Bronchial epithelial cell (primary cell): Measurements from ENCODE around the gene LRRC55. TPM values are rescaled to one million over a fixed set of nuclear protein-coding genes. Genes with fewer than 3 reads are reported as not detected.

Experiments used
- DNase-seq: peaks from one replicate; pipeline ENCODE4 v3.0.0-alpha.2; 2010; ENCODE audit warnings: low read depth
- FAIRE-seq: peaks from 2 replicates; lab custom pipeline; 2011; peaks lifted over from hg19 to GRCh38; lab: Jason Lieb, UNC
- H3K27me3 ChIP-seq: 2 replicates; pipeline ENCODE4 v1.5.1; 2011; ENCODE audit warnings: low read length; ENCODE audit not compliant: control insufficient read depth, insufficient read depth
- H3K36me3 ChIP-seq: 2 replicates; pipeline ENCODE4 v1.5.1; 2011; ENCODE audit warnings: low read length; ENCODE audit not compliant: control insufficient read depth, insufficient read depth
- H3K4me3 ChIP-seq: 2 replicates; pipeline ENCODE4 v1.5.1; 2011; ENCODE audit warnings: mild to moderate bottlenecking, low read depth, low read length, control low read depth
- total RNA-seq: library from RNA; depleted of rRNA; stranded (reverse); fragments of >200 nt; gene quantifications from 2 replicates; pipeline ENCODE4 v1.2.1, GENCODE V29; 2014
- TF ChIP-seq, protein P1 (sequence below): IDR thresholded peaks from 2 replicates; pipeline ENCODE4 v1.5.1; 2011; ENCODE audit warnings: mild to moderate bottlenecking, moderate library complexity, low read length, control low read depth, inconsistent platforms; ENCODE audit not compliant: insufficient read depth, severe bottlenecking

LRRC55 gene
- total RNA-seq, 1 donor from 2014 or later, result not detected

DNA sequence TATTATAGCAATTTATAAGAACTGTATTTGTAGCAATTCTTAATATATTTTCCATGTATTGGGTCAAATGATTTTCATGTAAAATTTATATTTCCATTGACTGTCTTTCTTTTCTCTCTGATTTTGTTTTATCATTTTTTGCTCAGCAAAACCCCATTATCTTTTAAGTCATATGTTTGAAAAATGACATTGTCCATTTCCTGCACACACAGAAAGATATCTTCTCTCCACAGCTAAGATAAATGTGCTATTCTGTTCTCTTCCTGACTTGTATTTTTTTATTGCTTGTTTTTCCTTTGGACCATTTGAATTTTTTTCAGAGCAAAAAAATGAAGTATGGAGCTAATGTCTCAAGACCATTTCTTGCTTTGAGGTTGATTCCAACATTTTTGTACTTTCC lies 6.3 kb upstream of the LRRC55 start:
- TF ChIP-seq, protein P1, sequence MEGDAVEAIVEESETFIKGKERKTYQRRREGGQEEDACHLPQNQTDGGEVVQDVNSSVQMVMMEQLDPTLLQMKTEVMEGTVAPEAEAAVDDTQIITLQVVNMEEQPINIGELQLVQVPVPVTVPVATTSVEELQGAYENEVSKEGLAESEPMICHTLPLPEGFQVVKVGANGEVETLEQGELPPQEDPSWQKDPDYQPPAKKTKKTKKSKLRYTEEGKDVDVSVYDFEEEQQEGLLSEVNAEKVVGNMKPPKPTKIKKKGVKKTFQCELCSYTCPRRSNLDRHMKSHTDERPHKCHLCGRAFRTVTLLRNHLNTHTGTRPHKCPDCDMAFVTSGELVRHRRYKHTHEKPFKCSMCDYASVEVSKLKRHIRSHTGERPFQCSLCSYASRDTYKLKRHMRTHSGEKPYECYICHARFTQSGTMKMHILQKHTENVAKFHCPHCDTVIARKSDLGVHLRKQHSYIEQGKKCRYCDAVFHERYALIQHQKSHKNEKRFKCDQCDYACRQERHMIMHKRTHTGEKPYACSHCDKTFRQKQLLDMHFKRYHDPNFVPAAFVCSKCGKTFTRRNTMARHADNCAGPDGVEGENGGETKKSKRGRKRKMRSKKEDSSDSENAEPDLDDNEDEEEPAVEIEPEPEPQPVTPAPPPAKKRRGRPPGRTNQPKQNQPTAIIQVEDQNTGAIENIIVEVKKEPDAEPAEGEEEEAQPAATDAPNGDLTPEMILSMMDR, result no peak
- Histone ChIP-seq H3K4me3 (no peak overlapping the region), H3K27me3 (no peaks in the 10 kb centered on the region), H3K36me3 (no peaks in the 10 kb centered on the region)
- FAIRE-seq, result no peak
- DNase-seq, result no peak

GRCh38 chr11:57178334-57178733 lies 3.4 kb upstream of the LRRC55 start:
- no peak for FAIRE-seq
- TF ChIP-seq, protein P1, result no peak
- H3K27me3 ChIP-seq, result peaks cover 2% of the 10 kb centered on the region
- DNase-seq, result no peak
- H3K4me3 ChIP-seq, result no peak overlapping the region
- no peaks in the 10 kb centered on the region for H3K36me3 ChIP-seq

- no peak for FAIRE-seq
- peaks cover 2% of the 10 kb centered on the region for H3K27me3 ChIP-seq
- DNase-seq, result no peak
- H3K36me3 ChIP-seq, result no peaks in the 10 kb centered on the region
- H3K4me3 ChIP-seq, result no peak overlapping the region
- TF ChIP-seq, protein P1, result no peak
Observed at GRCh38 chr11:57179681-57180080, 2.1 kb upstream of the LRRC55 start.

- Histone ChIP-seq H3K36me3 (no peaks in the 10 kb centered on the region), H3K4me3 (no peak overlapping the region), H3K27me3 (peaks cover 2% of the 10 kb centered on the region)
- TF ChIP-seq, protein P1, result no peak
- DNase-seq (no peak), FAIRE-seq (no peak)
Observed at GRCh38 chr11:57180081-57180561, 1.6 kb upstream of the LRRC55 start.

DNA sequence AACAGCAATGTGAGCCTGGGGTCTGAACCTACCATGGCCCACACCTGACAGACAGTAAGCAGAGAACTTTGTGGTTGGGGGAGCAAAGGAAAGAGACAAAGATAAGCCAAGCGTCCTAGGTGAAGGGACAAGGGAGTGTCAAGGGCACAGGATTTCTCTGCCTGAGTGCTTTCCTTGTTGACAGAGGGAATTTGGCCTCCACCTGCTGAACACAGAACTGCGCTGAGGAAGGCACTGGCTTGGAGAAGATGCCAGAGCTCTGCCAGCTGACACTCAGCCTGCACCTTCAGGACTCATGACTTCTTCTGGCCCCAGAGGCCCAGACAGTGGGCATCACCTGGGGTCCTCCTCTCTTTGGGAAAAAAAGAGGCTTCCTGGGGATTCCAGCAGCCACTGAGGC lies 789 bp upstream of the LRRC55 start:
- no peaks in the 10 kb centered on the region for H3K36me3 ChIP-seq
- peaks cover 2% of the 10 kb centered on the region for H3K27me3 ChIP-seq
- FAIRE-seq (peak; percentile 62), DNase-seq (no peak)
- TF ChIP-seq, protein P1, result no peak
- no peak overlapping the region for H3K4me3 ChIP-seq

DNA sequence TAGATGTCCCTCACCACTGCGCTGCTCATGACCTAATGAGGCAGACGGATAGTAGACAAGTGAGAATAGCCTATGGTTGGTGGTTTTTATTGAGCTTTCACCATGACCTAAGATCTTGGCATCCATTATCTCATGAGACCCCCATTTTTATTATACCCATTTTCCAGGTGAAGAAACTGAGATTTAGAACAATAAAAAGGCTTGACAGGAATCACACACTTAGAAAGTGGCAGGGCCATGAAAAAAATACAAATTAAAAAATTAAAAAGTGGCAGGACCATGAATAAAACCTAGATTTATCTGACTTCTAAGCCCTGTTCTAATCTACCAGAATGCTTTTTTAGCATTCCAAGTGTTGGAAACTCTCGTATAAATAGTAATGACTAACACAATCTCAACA lies 1.1 kb downstream of the LRRC55 start:
- no peak for DNase-seq
- TF ChIP-seq, protein P1, result no peak
- H3K4me3 ChIP-seq, result no peak overlapping the region
- no peaks in the 10 kb centered on the region for H3K36me3 ChIP-seq
- no peak for FAIRE-seq
- peaks cover 2% of the 10 kb centered on the region for H3K27me3 ChIP-seq
